A673 (cell line): Measurements from ENCODE around the gene PCED1B. TPM values are rescaled to one million over a fixed set of nuclear protein-coding genes. Genes with fewer than 3 reads are reported as not detected.

ENCODE experiments used
- BruUV-seq: library from RNA; stranded (reverse); fragments of 400-500 nt; replicated peaks from 2 replicates; lab custom pipeline; 2021; lab: Mats Ljungman, UMichigan
- CTCF ChIA-PET: fragments of 300-600 bp; sonication (Branson Sonifier 250); formaldehyde crosslinking; loops from one replicate; lab custom pipeline; 2022; ENCODE audit warnings: antibody characterized with exemption; lab: Charles Lee
- POLR2A ChIA-PET: fragments of 300-600 bp; sonication (Branson Sonifier 250); formaldehyde crosslinking; loops from one replicate; lab custom pipeline; 2022; ENCODE audit warnings: antibody characterized with exemption; ENCODE audit not compliant: low non-redundant PET; lab: Charles Lee
- DNase-seq: peaks from one replicate; pipeline ENCODE4 v3.0.0-alpha.2; 2015; ENCODE audit warnings: low spot score
- H3K27ac ChIP-seq: fragments of 200-600 bp; sonication (generic); 2 replicates; pipeline ENCODE4 v1.5.1; 2016; ENCODE audit warnings: mixed run types, low read depth, mild to moderate bottlenecking, mixed read lengths, antibody characterized with exemption, low read length; ENCODE audit not compliant: poor library complexity, severe bottlenecking
- H3K27me3 ChIP-seq: fragments of 200-600 bp; sonication (generic); replicated peaks from 2 replicates; pipeline ENCODE4 v1.6.1; 2017; ENCODE audit warnings: mixed run types, low read depth, mild to moderate bottlenecking, mixed read lengths, antibody characterized with exemption, low read length; ENCODE audit not compliant: insufficient read depth, poor library complexity
- H3K36me3 ChIP-seq: fragments of 200-600 bp; sonication (generic); 2 replicates; pipeline ENCODE4 v1.6.1; 2016; ENCODE audit warnings: mixed run types, mild to moderate bottlenecking, mixed read lengths, antibody characterized with exemption, low read length; ENCODE audit not compliant: insufficient read depth, poor library complexity, severe bottlenecking
- H3K4me1 ChIP-seq: fragments of 200-600 bp; sonication (generic); 2 replicates; pipeline ENCODE4 v1.6.1; 2017; ENCODE audit warnings: mixed run types, mild to moderate bottlenecking, mixed read lengths, antibody characterized with exemption, low read length; ENCODE audit not compliant: insufficient read depth, poor library complexity, severe bottlenecking
- H3K4me3 ChIP-seq: fragments of 200-600 bp; sonication (generic); 2 replicates; pipeline ENCODE4 v1.5.1; 2016; ENCODE audit warnings: low read depth, mixed run types, mild to moderate bottlenecking, mixed read lengths, low read length; ENCODE audit not compliant: poor library complexity, severe bottlenecking
- H3K9me3 ChIP-seq: fragments of 200-600 bp; sonication (generic); 2 replicates; pipeline ENCODE4 v1.6.1; 2016; ENCODE audit warnings: mixed run types, low read depth, mild to moderate bottlenecking, mixed read lengths, antibody characterized with exemption, low read length; ENCODE audit not compliant: poor library complexity, severe bottlenecking
- CTCF ChIP-seq: fragments of 300-800, 200-600 bp; sonication (generic); conservative IDR thresholded peaks from 2 replicates; pipeline ENCODE4 v1.5.1; 2017; ENCODE audit warnings: low read depth, mild to moderate bottlenecking, antibody characterized with exemption, low read length, moderate library complexity, mixed read lengths
- EZH2 ChIP-seq: fragments of 200-600 bp; sonication (generic); IDR thresholded peaks from 2 replicates; pipeline ENCODE4 v1.6.1; 2017; ENCODE audit warnings: borderline replicate concordance, low read depth, mild to moderate bottlenecking, mixed read lengths, antibody characterized with exemption, low read length; ENCODE audit not compliant: poor library complexity, severe bottlenecking
- intact Hi-C: fragments of 100-400 bp; cut with micrococcal nuclease; formaldehyde crosslinking; loops from one replicate; pipeline ENCODE4 v1.10.0; 2022; ENCODE audit not compliant: unreplicated experiment
- total RNA-seq: library from RNA; stranded (reverse); gene quantifications from 2 replicates; pipeline ENCODE4 v1.2.3, GENCODE V29; 2021

The PCED1B gene
- total RNA-seq, 1 experiment from 2014 or later: 3.1 TPM

GRCh38 chr12:47034661-47035060, 44.8 kb upstream of the PCED1B start:
- ChIA-PET POLR2A (no interaction called here), CTCF (interaction anchor here (3.2 kb wide), 1 partner anchor 363 kb away, joined by 80 read pairs; no protein-coding TSS in a partner anchor)
- no peaks in the 10 kb centered on the region for H3K27me3 ChIP-seq
- DNase-seq: no peak
- H3K4me3 ChIP-seq: no peak overlapping the region
- BruUV-seq: no TSS peak
- no peaks in the 10 kb centered on the region for H3K36me3 ChIP-seq
- no peak overlapping the region for H3K27ac ChIP-seq
- H3K4me1 ChIP-seq: no peaks in the 10 kb centered on the region
- no peak for TF ChIP-seq EZH2
- intact Hi-C loops: loop anchor here (2.0 to 10.0 kb wide), 4 partner anchors 38 to 653 kb away; no protein-coding TSS in a partner anchor
- no peaks in the 10 kb centered on the region for H3K9me3 ChIP-seq

- DNase-seq: no peak
- no peak overlapping the region for H3K4me3 ChIP-seq
- no peaks in the 10 kb centered on the region for H3K4me1 ChIP-seq
- ChIA-PET CTCF (no interaction called here), POLR2A (no interaction called here)
- H3K27me3 ChIP-seq: no peaks in the 10 kb centered on the region
- H3K36me3 ChIP-seq: no peaks in the 10 kb centered on the region
- no peaks in the 10 kb centered on the region for H3K9me3 ChIP-seq
- TF ChIP-seq CTCF (no peak), EZH2 (no peak)
- intact Hi-C loops: loop anchor here (2.0 to 10.0 kb wide), 2 partner anchors 271 to 509 kb away; no protein-coding TSS in a partner anchor
- no TSS peak for BruUV-seq
- no peak overlapping the region for H3K27ac ChIP-seq
Observed at GRCh38 chr12:47035484-47035883, 43.9 kb upstream of the PCED1B start.

- CTCF ChIA-PET: no interaction called here
- DNase-seq: no peak
- intact Hi-C loops: loop anchor here (10.0 kb wide), 1 partner anchor 506 kb away; no protein-coding TSS in a partner anchor
Observed at GRCh38 chr12:47038270-47038748, 41.1 kb upstream of the PCED1B start.

More at GRCh38 chr12:47038270-47038748, 41.1 kb upstream of the PCED1B start:
- Histone ChIP-seq H3K27me3 (no peaks in the 10 kb centered on the region), H3K4me1 (no peaks in the 10 kb centered on the region), H3K27ac (no peak overlapping the region), H3K9me3 (no peaks in the 10 kb centered on the region), H3K36me3 (no peaks in the 10 kb centered on the region), H3K4me3 (no peak overlapping the region)
- BruUV-seq: no TSS peak
- POLR2A ChIA-PET: no interaction called here
- TF ChIP-seq CTCF (no peak), EZH2 (no peak)
